Activated CD4-positive, alpha-beta T cell treated with anti-CD3 and anti-CD28 coated beads for 48 hours (primary cell): ENCODE measurements around the gene CYGB.
A peak's percentile ranks its signal among the peaks of the same experiment; 100 is the strongest.

ENCODE experiments used
- DNase-seq: peaks from one replicate; pipeline ENCODE4 v3.0.0-alpha.2; 2020

Gene CYGB

DNA sequence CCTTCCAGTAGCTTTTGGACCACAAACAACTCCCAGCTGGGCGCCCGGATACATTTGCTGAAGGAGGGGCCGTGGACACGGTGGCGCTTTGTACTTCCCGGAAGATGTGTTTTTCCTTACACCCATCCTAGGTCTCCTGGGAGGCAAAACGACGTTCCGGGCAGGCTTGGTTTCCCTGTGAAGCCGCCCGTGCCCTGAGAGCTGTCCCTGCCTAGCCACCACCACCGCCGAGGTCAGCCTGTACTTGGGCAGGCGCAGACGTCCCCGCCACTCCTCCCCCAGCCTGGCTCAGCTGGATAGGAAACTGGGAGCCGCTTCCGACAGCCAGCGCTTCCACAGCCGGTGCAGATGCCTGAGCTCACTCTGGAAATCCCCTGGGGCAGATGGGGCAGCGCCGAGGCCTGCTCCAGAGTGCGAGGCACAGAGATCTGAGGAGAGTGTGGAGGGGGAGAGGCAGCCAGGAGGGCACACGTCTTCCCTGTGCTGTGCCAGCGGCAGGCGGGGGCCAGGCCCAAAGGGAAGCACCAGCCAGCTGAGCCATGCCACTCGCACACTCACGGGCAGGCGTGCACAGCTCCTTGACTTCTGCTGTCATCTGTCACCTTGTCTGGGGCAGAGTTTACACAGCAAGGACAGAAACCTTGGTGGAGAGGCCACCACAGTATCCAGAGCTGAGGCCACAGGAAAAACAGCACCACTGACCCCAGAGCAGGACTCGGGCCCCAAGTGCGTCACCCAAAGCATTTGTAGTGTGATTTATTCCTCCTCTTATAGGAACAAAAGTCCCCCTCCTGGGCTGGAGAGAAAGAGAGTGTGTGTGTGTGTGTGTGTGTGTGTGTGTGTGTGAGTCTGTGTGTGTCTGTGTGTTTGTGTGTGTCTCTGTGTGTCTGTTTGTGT, 39.3 kb downstream of the CYGB start:
- DNase-seq = no peak

DNA sequence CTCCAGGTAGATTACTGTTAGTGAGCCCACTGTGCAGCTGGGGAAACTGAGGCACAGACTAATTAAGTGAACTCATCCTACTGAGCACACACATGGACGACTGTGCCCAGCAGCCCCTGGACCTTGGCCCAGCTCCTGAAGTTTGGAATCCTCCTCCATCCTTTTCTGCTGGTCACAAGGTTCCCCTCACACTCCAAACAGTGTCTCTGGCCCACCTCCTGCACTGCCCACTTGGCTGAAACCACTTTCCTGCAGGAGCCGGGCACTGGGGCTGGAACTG, 39.9 kb downstream of the CYGB start:
- no peak for DNase-seq

DNA sequence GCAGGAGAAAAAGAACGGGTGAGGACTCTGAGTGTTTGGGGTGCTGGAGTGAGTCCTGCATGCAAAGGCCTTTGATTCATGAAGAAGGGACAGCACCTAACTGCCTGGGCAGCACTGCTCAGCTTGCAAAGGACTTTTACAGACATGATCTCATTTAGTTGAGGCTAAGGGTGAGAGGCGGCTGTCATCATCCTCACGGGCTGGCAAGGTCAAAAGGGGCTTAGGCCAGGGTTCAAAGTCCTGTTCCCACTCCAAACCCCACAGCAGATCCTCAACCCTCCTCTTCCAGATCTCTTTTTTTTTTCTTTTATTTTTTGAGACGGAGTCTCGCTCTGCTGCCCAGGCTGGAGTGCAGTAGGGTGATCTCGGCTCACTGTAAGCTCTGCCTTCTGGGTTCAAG, 41.0 kb downstream of the CYGB start:
- no peak for DNase-seq

DNA sequence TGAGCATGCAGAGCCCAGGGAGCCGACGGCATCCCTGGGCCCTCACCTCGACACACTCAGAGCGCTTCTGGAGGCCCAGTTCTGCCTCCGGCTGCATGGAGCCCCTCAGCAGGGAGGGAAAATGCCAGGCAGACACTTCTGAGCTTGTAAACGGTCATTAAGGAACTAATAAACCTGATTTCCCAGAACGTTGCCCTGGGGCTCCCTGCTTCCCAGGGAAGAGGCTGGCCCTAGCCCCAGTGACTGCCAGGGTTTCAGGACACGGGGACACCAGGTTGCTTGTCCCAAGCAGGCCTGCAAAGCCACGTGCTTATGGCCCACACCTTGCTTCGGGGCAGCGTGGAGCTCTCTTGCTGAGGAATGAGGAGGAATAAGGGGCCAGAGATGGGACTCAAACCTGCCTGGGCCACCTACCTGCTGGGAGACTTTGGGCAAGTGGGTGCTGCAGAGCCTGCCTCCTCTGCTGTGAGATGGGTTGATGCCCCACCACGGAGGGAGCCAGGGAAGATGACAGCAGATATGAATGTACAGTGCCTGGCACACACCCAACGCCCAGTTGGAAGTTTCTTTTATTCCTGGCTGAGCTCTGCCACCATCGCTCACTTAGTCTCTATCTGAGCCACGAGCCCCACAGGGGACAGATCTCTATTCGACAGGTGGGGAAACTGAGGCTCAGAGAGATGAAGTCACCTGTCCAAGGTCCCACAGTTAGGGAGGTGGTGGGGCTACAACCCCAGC, 41.7 kb downstream of the CYGB start:
- no peak for DNase-seq

DNA sequence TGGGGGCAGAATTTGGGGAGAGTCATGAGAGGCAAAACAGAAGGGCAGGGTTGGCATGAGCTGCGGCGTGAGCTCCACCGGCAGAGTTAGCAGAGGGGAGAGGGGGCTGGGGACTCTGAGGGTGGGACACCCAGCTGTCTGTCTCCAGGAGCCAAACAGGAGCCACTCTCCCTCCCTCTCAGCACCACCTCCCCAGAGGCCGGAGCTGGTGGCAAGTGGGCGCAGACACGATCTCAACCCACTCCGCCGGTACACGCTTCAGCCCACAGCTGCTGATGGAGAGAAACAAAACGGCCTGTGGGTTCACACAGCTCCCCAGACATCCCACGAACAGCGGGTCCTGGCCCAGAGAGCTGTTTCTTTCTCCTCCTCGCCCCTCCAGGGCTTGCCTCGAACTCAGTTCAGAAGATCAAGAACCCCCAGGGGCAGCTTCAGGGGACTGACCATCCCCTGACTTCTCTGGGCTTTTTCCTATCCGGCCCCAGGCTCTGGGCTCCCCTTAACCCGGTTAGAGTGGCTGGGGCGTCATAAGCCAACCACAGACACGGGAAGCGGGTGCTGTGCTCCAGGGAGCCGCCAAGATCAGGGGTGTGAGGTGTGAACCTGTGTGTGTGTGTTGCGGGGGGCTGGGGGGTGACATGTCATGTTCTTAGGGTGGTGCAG, 43.9 kb downstream of the CYGB start:
- DNase-seq = peak; percentile 20

DNA sequence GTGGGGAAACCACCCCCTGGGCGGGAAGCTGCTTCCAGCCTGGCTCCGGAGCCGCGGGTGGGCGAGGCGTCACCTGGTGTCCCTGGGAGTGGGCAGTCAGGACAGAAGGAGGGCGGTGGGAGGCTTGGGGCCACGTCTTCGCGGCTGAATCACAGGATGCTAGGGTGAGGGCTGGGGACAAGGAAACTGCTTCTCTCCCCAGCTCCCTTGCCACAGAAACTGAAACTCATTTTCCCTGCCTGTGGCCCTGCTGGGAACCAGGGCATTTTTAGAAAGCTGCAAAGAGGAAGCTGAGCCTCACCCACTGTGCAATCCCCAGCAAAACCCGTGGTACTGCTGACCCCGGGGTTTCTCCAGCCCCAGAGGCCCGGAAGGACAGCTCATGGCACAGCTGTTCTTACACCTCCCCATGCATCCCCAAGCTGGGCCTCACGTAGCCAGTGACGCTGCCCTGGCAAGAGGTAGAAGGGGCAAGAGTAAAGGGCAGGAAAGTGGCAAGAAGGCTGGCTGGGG, 44.5 kb downstream of the CYGB start:
- DNase-seq = peak; percentile 64

DNA sequence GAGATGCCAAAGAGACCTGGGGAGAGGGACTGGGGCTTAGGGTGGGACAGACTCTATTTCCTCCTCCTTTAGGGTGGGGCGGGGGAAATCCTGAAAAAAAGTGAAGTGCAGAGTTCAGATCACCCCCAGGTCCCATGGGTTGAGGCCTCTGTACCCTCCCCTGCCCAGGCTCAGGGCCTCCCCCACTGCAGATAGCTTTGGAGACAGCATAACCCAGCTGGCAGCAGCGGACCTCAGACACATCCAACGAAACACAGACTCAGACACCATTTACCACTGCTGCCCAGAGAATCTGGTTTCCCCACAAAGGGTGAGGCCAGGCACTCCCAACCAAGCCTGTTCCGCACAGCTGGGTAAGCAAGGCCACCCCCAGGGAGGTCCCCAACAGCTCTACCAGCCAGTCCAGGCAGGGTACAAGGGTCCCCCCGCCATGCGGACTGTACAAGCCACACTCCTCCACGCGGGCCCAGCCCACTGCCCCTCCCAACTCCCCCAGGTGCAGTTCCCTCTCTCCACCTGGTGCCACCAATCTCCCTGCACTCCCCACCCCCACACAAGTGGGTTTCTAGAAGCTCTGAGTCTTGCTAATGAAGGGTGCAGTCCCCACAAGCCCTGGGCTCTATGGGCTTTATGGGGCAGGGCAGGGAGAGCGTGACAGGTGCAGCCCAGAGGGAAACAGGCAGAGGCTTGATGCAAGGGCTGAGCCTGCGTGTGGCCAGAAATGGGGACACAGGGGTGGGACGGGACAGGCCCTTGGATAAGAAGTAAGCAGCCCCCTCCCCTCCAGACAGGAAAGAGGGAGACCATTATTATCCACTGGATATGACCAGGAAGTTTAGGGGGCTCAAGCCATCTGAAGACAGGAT, 45.2 kb downstream of the CYGB start:
- DNase-seq = peak; percentile 29

DNA sequence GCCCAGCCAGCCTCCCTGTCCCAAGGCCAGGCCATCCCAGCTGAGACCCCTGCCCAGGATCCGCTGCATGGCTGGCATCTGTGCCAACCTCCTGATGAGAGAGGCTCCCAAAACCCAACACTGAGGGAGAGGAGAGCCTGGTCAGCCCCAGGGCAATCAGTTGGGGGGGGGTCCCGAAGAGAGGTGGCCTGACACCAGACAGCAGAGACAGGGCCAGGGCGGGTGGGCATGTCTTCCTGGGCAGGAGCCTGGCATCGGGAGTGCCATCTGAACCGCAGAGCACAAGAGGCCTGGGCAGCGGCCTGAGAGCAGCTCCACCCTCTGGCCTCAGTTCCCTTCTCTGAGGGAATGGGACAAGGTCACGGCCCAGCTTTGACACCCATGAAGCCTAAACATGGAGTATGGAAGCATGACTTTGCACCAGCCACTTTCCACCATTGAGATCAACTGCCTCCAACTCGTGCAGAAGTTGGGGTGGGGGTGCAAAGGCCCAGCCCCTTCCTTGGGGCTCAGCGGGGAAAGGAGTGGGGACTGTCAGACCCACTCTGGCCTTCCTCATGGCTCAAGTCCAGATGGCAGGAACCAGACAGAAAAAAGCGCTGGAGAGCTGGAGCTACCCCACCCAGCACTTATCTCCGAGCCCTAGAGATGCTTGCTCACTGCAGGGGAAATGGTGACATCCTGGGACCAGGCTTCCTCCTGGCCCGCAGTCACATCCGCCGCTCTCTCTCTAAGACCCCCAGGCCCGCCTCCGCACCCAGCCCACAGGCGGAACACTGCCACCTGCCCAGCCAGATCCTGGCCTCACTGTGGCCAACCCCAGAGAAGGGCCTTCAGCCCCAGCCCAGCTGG, 46.0 kb downstream of the CYGB start:
- DNase-seq = no peak

DNA sequence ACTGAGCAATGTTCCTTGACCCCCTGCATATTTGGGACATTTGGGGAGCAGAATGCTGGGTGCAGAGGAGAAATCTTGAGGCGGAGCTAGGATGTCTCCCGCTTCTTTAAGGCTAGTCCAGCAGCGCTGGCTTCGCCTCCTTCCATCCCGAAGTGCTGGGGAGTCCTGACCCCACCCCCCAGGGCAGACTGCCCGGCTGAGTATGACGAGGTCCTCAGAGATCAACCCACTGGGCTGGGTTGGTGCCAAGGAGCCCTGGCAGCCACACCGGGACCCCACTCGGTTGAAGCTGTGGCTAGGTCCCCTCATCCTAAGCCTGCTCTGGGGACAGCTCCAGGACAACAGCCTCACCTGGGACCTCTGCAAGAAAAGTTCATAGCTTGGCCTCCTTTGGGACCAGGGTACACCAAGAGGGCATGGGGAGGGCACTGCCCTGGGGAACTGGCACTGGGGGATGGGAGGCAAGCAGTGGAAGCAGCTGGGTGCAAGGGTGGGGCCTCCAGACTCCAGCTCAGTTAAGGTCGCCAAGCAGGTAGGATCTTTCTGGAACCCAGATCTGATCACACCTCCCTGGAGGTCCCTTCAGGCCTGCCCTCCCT, 47.3 kb downstream of the CYGB start:
- no peak for DNase-seq

DNA sequence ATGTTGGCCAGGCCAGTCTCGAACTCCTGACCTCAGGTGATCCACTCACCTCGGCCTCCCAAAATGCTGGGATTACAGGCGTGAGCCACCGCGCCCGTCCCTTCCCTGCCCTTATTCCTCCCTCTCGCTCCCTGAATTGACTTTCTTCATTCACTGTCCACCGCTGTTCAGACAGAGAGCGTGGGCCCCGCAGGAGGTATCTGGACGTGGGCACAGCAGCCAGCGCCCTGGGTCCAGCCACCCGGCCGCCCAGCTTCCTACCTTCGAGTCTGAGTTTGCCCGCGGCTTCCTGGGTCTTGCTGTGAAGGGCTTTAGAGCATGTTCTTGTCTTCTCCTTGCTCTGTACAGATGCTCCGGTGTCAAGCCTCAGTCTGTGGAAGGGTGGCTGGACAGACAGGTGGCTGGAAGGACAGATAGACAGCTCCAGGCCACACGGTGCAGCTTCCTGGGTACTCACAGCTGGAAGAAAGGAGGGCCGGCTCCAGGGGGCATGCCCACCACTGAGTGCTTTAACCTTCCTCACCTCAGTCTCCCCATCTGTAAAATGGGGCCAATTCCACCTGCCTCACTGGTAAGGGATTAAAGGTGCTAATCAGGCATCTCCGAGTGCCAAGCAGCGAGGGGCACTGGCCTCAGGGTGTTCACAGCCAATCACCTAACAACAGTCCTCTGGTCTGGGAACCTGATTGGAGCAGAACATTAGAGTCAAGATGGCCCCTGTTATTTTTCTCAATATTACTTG, 49.9 kb downstream of the CYGB start:
- DNase-seq = no peak

DNA sequence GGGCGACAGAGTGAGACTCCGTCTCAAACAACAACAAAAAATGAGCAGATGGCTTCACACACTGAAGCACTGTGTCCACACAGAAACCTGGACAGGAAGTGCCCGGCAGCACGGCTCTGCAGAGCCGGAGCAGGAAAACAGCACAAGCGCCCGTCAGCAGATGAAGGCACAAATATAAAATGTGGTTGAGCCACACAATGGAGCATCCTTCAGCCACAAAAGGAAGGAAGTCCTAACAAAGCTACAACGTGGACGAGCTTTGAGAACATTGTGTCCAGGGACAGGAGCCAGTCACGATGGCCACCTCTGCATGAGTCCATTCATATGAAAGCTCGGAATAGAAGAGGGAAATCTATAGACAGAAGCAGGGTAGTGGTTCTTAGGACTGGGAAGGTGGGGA, 51.9 kb downstream of the CYGB start:
- DNase-seq = no peak

DNA sequence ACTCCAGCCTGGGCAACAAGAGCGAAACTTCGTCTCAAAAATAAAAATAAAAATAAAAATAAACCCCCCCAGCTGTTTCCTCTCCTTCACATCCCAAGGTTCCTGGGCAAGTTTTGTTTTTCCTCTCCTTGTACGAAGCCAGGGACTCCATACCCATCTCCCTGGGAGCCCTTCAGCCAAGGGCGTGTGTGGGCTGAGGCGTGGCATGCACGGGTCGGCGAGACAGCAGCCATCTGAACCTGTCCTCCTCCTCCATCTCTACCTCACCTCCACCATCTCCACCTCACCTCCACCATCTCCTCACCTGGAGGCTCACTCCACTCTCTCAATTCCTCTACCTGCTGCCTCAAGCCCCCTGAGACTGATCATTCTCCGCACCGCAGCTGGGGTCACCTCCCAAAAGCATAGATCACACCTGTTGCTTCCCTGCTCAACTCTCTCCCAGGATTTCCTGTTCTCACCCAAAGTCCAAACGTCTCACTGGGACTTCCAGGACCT, 53.2 kb downstream of the CYGB start:
- no peak for DNase-seq

DNA sequence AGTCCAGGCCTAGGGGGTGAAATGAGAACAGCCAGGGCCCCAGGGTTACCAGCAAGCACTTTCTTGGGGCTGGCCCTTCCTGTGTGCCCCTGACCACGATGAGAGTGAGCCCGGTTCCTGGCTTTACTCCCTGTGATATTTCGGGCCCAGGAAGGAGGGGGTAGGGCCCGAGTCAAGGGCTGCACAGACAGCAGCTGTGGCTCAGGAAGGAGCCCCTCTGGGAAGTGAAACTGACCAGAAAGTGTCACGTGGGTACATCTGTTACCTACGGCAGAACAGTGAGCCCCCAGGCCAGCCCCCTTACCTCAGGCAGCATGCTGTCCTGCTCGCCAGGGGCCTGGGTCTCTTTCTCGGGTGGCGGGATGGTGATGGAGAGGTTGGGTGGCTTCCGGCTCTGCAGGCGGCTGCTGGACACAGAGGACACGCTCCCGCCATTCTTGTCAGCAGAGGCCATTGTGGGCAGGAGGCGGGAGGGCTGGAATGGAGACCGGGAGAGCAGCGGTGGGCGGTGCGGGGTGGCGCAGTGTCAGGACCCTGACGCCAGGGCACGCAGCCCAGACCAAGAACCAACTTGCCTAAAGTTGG, 56.3 kb downstream of the CYGB start:
- no peak for DNase-seq

DNA sequence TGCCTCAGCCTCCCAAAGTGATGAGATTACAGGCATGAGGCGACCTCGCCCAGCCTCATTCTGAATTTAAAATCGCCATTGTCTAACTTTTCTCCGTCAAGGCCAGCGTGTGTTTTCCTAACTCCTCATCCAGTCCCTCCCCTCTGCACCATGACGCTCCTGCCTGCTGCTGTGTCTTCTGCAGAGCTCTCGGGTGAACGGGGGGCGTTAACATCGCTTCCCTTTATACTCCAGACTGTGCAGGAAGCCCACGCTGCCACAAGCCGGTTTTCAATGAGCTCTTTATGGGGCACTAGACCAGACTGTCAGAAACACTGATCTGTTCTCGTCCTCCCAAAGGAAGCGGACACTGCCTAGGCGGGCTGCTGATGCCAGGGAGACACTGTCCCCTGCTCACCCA, 56.9 kb downstream of the CYGB start:
- no peak for DNase-seq

DNA sequence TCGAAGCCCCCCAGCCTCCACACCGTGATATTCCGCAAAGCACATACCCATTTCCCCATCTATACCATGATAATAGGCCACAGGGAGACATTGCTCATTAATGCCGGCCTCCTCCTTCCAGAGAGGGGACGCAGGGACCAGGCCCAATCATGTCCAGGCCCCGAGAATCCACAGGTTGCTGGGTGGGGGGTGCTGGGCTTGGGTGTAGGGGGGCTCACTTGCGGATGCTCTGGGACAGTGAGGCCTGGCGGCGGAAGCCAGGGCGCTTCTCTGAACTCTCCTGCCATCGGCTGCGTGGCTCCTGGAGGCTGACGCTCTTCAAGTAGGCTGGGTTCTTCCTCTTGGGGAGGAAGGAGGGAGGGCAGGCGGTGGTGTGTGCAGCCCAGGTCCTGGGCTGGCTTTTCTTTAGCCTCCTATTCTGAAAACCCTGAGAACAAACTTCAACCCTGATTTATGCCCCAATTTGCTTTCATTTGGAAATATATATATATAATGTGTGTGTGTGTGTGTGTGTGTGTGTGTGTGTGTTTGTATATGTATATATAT, 57.9 kb downstream of the CYGB start:
- DNase-seq = no peak

DNA sequence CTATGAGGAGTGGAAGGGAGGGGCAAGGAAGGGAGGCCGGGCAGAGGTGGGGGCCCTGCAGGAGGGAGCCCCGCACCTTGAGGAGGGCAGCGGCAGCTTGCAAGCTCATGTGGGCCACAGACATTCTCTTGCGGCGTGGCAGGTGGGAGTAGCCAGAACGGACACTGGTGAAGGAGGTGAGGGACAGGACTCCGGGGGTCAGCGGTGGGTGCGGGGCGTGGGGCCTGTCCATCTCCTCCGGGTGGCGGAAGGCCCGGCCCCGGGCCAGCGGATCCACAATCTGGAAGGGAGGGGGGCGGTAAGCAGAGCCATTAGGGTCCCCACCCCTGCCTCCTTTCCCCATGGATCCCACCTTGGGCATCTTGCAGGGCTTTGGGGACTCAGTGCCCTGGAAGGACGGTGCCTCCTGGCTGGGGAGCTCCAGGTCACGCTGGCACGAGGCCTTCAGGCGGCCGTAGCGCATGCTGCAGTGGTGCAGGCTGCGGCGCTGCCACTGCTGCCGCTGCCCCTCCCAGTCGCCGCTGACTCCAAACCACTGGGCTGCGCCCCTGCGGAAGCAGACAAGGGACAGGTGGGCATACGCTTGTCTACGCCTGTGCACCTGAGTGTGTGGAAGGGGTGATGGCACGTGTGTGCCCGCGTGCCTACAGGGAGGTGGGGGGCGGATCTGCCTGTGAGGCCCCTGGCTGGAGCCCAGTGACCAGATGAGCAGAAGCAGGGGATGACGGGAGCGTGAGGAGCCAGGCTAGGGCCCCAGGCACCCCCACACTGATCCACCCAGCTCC, 58.6 kb downstream of the CYGB start:
- DNase-seq = no peak

DNA sequence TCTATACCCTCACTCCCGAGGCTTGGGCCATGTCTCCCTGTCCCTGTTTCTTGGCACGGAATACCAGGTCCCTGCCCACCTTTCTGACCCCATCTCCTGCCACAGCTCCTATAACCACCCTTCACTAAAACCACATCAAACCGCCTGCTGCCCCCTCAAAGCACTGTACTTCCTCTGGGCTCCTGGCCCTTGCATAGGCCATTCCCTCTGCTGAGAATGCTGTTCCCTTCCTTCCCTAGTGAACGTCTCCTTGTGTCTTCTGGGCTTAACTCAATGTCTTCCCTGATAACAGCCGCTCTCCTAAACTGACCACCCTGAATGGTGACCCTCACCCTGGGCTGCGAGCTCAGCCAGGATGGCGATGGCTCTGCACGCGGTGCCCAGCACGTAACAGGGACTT, 59.4 kb downstream of the CYGB start:
- DNase-seq = no peak

DNA sequence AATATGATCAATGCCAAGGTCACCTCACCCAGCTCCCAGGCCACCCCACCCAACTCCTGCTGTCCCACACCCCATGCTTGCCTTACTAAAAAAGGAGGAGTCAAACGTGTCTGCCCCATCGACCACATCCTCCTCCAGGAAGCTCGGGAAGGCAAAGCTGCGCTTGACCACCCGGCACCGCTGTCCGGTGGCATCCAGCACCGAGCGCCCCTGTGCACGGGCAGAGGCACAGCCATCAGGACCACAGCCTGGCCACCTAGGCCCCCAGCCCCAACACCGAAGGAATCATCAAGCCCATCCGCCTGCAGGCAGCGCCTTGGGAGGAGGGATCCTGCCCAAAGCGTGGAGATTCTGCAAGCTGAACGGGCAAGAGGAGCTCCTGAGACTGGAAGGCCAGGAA, 59.9 kb downstream of the CYGB start:
- no peak for DNase-seq
